Esophagus muscularis mucosa (tissue), 4 donors: ENCODE results near the gene UCN2. TPM values are rescaled to one million over a fixed set of nuclear protein-coding genes. Genes with fewer than 3 reads are reported as not detected.

Source experiments
- DNase-seq: peaks from one replicate; pipeline ENCODE4 v3.0.0-alpha.2; 2017; ENCODE audit errors: extremely low spot score
- H3K27ac ChIP-seq, 4 donors: fragments of 200-600 bp; sonication (generic); replicated peaks in 1 of 4; 1 replicate in 3 of 4; 2 replicates in 1 of 4; pipeline ENCODE4 v1.5.1; 2016 to 2019; ENCODE audit warnings: mild to moderate bottlenecking in 1 of 4
- H3K27me3 ChIP-seq, 4 donors: fragments of 200-600 bp; sonication (generic); one replicate each; pipeline versions ENCODE4 v1.5.1 to v1.6.0; 2016 to 2019
- H3K36me3 ChIP-seq, 4 donors: fragments of 200-600 bp; sonication (generic); one replicate each; pipeline ENCODE4 v1.5.1; 2016 to 2019
- H3K4me1 ChIP-seq, 4 donors: fragments of 200-600 bp; sonication (generic); one replicate each; pipeline ENCODE4 v1.5.1; 2016 to 2019
- H3K4me3 ChIP-seq, 4 donors: fragments of 200-600 bp; sonication (generic); 1 replicate in 2 of 4; 2 replicates in 2 of 4; pipeline ENCODE4 v1.5.1; 2016 to 2019; ENCODE audit warnings: mild to moderate bottlenecking in 4 of 4, moderate library complexity in 1 of 4
- H3K9me3 ChIP-seq, 4 donors: fragments of 200-600 bp; sonication (generic); 1 replicate in 3 of 4; 2 replicates in 1 of 4; pipeline ENCODE4 v1.5.1; 2016 to 2019
- EP300 ChIP-seq: sonication (generic); formaldehyde crosslinking; IDR thresholded peaks from one replicate; pipeline ENCODE4 v1.6.1; 2017; ENCODE audit warnings: antibody characterized with exemption
- POLR2A ChIP-seq: fragments of 450-650 bp; IDR thresholded peaks from one replicate; pipeline ENCODE4 v1.6.1; 2017; ENCODE audit warnings: antibody characterized with exemption, moderate library complexity, mild to moderate bottlenecking, low read depth
- POLR2AphosphoS5 ChIP-seq, 2 donors: sonication (generic); formaldehyde crosslinking; IDR thresholded peaks; one replicate each; pipeline ENCODE4 v1.6.1; 2017; ENCODE audit warnings: antibody characterized with exemption in 2 of 2
- WGBS: methylation state at CpG from one replicate; pipeline ENCODE4 v1.1.5; 2018; 5-methylcytosine and 5-hydroxymethylcytosine counted together
- intact Hi-C: fragments of 100-400 bp; cut with DNase I; formaldehyde crosslinking; loops from one replicate; pipeline ENCODE4 v1.15.1; 2023
- total RNA-seq, 4 donors: library from RNA; depleted of rRNA; stranded (reverse); fragments of >200 nt; gene quantifications; one replicate each; pipeline versions ENCODE4 v1.1.0 to v1.2.1, GENCODE V29; 2016
- TF ChIP-seq, protein P1 (sequence below), 3 experiments: fragments of 200-600 bp in 2 of 3; fragments of 450-650 bp in 1 of 3; sonication (generic) in 2 of 3; IDR thresholded peaks; one replicate each; pipeline ENCODE4 v1.5.1; 2017 to 2019; ENCODE audit warnings: antibody characterized with exemption in 3 of 3, mild to moderate bottlenecking in 2 of 3, moderate library complexity in 1 of 3

Gene UCN2
- total RNA-seq, 4 donors from 2014 or later: not detected

DNA sequence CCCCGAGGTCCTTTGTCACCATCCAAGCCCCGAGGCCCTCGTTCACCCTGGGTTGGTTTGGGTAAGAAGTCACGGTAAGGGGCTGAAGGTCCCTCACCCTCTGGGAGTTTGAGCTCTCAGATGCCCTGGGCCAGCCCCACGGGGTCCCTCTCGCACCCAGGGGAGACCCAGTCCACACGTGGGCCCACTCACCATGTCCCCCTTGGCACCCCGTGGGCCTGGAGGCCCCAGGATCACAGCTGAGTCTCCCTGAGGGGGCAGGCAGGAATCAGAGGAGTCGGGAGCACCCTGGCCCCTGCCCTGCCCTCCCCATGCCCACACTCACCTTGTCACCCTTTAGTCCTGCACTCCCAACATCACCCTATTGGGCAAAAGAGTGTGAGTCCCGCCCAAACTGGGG lies 5.8 kb upstream of the UCN2 start:
- TF ChIP-seq POLR2A (no peak), EP300 (no peak), POLR2AphosphoS5 (IDR thresholded peaks at IDR 0.05) (no peak)
- TF ChIP-seq, protein P1, sequence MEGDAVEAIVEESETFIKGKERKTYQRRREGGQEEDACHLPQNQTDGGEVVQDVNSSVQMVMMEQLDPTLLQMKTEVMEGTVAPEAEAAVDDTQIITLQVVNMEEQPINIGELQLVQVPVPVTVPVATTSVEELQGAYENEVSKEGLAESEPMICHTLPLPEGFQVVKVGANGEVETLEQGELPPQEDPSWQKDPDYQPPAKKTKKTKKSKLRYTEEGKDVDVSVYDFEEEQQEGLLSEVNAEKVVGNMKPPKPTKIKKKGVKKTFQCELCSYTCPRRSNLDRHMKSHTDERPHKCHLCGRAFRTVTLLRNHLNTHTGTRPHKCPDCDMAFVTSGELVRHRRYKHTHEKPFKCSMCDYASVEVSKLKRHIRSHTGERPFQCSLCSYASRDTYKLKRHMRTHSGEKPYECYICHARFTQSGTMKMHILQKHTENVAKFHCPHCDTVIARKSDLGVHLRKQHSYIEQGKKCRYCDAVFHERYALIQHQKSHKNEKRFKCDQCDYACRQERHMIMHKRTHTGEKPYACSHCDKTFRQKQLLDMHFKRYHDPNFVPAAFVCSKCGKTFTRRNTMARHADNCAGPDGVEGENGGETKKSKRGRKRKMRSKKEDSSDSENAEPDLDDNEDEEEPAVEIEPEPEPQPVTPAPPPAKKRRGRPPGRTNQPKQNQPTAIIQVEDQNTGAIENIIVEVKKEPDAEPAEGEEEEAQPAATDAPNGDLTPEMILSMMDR (IDR thresholded peaks at IDR 0.05): no peak
- WGBS: 94% methylated on average over 10 of the region's 10 CpGs

DNA sequence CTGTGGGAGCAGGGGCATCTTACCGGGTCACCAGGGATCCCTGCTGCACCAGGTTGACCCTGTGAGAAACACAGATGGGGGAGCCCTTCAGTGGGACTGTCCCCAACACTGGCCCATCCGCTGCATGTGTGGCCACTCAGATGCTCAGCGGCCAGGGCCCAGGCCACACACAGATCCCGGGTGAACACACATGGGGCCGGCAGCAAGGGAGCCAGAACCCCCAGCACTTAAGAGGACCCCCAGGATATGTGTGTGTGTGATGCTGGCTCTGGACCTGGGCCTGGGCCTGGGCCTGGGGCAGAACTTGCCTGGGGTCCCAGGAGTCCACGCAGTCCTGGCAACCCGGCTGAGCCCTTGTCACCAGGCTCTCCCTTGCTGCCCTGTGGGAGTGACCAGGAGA lies 4.9 kb upstream of the UCN2 start:
- WGBS: no CpG with 5 or more reads among the region's 7 CpGs
- Histone ChIP-seq H3K4me3 (no peak overlapping the region), H3K27ac (no peak overlapping the region), H3K4me1 (peaks cover 0 to 12% (median 6%) of the 10 kb centered on the region in 4 donors), H3K27me3 (no peaks in the 10 kb centered on the region), H3K9me3 (no peaks in the 10 kb centered on the region), H3K36me3 (peaks cover 0 to 4% (median 0%) of the 10 kb centered on the region in 4 donors)
- no peak for TF ChIP-seq EP300
- no peak for TF ChIP-seq POLR2AphosphoS5 (IDR thresholded peaks at IDR 0.05)
- TF ChIP-seq, protein P1 (IDR thresholded peaks at IDR 0.05): no peak
- TF ChIP-seq POLR2A: no peak
- intact Hi-C loops: no loop called here
- no peak for DNase-seq

More for the DNA sequence above, 5.8 kb upstream of the UCN2 start:
- Histone ChIP-seq H3K27me3 (no peaks in the 10 kb centered on the region), H3K27ac (no peak overlapping the region), H3K4me3 (no peak overlapping the region), H3K36me3 (peaks cover 0 to 5% (median 0%) of the 10 kb centered on the region in 4 donors), H3K9me3 (no peaks in the 10 kb centered on the region), H3K4me1 (peaks cover 0 to 12% (median 6%) of the 10 kb centered on the region in 4 donors)
- intact Hi-C loops: no loop called here
- DNase-seq: no peak

DNA sequence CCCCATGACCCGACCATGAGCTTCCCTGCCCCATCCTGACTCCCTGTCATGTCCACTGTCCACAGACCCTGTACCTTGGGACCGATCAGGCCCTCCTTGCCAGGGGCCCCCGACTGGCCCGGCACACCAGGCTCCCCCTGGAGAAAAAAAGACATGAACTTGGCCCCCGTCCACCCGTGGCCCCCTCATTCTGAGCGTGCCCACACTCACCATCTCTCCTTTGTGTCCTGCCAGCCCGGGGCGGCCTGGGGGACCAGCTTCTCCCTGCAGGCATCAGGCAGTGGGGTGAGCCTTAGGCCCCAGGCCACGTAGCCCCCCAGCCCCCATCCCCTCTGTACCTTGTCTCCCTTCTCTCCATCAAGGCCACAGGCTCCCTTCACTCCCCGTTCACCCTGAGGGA lies 3.9 kb upstream of the UCN2 start:
- 90% methylated on average over 11 of the region's 11 CpGs for WGBS
- Histone ChIP-seq H3K27me3 (no peaks in the 10 kb centered on the region), H3K4me3 (no peak overlapping the region), H3K36me3 (no peaks in the 10 kb centered on the region), H3K9me3 (no peaks in the 10 kb centered on the region), H3K27ac (no peak overlapping the region), H3K4me1 (peaks cover 0 to 12% (median 6%) of the 10 kb centered on the region in 4 donors)
- no peak for DNase-seq
- intact Hi-C loops: no loop called here
- no peak for TF ChIP-seq EP300
- TF ChIP-seq, protein P1 (IDR thresholded peaks at IDR 0.05): no peak
- no peak for TF ChIP-seq POLR2A

DNA sequence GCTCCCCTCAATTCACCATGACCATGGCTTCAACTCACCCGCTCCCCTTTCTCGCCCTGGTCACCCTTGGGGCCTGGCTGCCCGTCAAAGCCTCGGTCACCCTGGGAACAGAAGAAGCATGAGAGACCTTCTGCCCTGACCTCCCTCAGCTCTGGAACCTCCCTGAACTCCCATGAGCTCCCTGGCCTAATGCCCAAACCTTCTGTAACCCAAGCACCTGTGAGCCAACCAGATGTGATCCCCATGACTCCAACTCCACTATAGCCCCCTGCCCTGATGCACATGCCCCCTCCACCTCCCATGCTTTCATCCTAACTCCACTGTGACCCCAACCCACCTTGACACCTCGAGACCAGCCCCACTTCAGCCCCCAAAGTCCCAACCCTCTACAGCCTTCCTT lies 3.5 kb upstream of the UCN2 start:
- peaks cover 0 to 12% (median 6%) of the 10 kb centered on the region in 4 donors for H3K4me1 ChIP-seq
- H3K9me3 ChIP-seq: no peaks in the 10 kb centered on the region
- no peaks in the 10 kb centered on the region for H3K27me3 ChIP-seq
- TF ChIP-seq, protein P1 (IDR thresholded peaks at IDR 0.05): no peak
- no peak for TF ChIP-seq POLR2AphosphoS5 (IDR thresholded peaks at IDR 0.05)
- no peak for TF ChIP-seq EP300
- no peak for TF ChIP-seq POLR2A
- DNase-seq: no peak
- intact Hi-C loops: no loop called here
- H3K27ac ChIP-seq: no peak overlapping the region
- H3K4me3 ChIP-seq: no peak overlapping the region
- 89% methylated on average over 5 of the region's 5 CpGs for WGBS
- H3K36me3 ChIP-seq: no peaks in the 10 kb centered on the region

DNA sequence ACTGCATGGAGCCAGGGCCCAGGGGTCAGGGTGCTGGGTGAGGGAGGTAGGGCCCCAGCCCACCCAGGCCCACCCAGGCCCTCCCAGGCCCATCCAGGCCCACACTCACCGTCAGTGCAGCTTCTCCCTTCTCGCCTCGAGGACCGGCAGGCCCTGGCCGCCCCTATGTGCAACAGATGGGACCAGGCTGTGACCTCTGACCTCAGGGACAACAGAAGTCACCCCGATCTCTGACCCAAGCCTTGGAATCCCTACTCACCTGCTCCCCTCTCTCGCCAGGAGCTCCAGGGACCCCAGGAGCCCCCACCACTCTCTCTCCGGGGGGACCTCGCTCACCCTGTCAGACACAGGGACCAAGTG lies 2.8 kb upstream of the UCN2 start:
- TF ChIP-seq EP300: no peak
- TF ChIP-seq POLR2A: no peak
- no peak for TF ChIP-seq POLR2AphosphoS5 (IDR thresholded peaks at IDR 0.05)
- TF ChIP-seq, protein P1 (IDR thresholded peaks at IDR 0.05): no peak
- 95% methylated on average over 4 of the region's 9 CpGs for WGBS
- no peaks in the 10 kb centered on the region for H3K36me3 ChIP-seq
- no peak for DNase-seq
- H3K4me1 ChIP-seq: peaks cover 0 to 15% (median 7%) of the 10 kb centered on the region in 4 donors
- H3K4me3 ChIP-seq: no peak overlapping the region
- intact Hi-C loops: no loop called here
- no peaks in the 10 kb centered on the region for H3K9me3 ChIP-seq
- H3K27me3 ChIP-seq: no peaks in the 10 kb centered on the region
- H3K27ac ChIP-seq: no peak overlapping the region
